Uterus (tissue), 2 donors: ENCODE measurements around the gene ABCA1.

Source experiments
- POLR2A ChIP-seq, 2 donors: fragments of 450-650 bp; IDR thresholded peaks; one replicate each; pipeline ENCODE4 v1.6.1; 2016; ENCODE audit warnings: antibody characterized with exemption in 2 of 2, mild to moderate bottlenecking in 1 of 2, moderate library complexity in 1 of 2
- TF ChIP-seq, protein P1 (sequence below), 4 experiments: fragments of 200-600 bp in 2 of 4; fragments of 450-650 bp in 2 of 4; sonication (generic) in 2 of 4; IDR thresholded peaks; one replicate each; pipeline ENCODE4 v1.5.1; 2016 to 2019; ENCODE audit warnings: antibody characterized with exemption in 4 of 4, mild to moderate bottlenecking in 2 of 4, moderate library complexity in 1 of 4

DNA sequence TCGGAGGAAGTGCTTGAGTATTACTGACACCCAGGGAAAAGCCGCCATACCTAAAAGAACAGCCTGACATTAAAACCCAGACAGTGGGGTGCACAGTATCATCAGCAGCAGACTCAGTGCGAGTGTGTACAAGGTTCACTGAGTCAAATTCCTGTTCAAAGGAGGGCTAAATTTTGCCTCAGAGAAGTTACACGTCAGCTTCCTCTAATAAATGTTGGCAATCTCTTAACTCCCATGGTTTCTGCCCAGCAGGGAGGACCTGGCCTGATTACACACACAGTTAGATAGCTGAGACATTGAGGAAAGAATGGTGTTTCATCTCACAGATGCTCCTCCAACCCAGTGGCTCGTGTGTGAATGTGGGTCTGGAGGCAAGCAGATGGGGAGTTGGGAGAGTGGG lies 125.8 kb downstream of the ABCA1 start:
- TF ChIP-seq POLR2A (IDR thresholded peaks at IDR 0.05), result no peak
- TF ChIP-seq, protein P1, sequence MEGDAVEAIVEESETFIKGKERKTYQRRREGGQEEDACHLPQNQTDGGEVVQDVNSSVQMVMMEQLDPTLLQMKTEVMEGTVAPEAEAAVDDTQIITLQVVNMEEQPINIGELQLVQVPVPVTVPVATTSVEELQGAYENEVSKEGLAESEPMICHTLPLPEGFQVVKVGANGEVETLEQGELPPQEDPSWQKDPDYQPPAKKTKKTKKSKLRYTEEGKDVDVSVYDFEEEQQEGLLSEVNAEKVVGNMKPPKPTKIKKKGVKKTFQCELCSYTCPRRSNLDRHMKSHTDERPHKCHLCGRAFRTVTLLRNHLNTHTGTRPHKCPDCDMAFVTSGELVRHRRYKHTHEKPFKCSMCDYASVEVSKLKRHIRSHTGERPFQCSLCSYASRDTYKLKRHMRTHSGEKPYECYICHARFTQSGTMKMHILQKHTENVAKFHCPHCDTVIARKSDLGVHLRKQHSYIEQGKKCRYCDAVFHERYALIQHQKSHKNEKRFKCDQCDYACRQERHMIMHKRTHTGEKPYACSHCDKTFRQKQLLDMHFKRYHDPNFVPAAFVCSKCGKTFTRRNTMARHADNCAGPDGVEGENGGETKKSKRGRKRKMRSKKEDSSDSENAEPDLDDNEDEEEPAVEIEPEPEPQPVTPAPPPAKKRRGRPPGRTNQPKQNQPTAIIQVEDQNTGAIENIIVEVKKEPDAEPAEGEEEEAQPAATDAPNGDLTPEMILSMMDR (IDR thresholded peaks at IDR 0.05), result no peak
